ENCODE data around the gene MMP19. TPM values are rescaled to one million over a fixed set of nuclear protein-coding genes. Genes with fewer than 3 reads are reported as not detected.

MMP19 gene
- total and polyA plus RNA-seq, 9 donors: 3.6 to 42.7 (median 23.3) TPM

- H3K27me3 ChIP-seq: no peaks in the 10 kb centered on the region
- H3K4me3 ChIP-seq: peak overlapping the region; percentile 72
- peak overlapping the region; percentile 86 to 89 for H3K27ac ChIP-seq
- peak; percentile 83 to 92 (median 92) for DNase-seq
- 1% methylated on average over 23 of the region's 23 CpGs for WGBS, 3 donors
- no peaks in the 10 kb centered on the region for H3K36me3 ChIP-seq
- intact Hi-C loops (cut with DNase I): loop anchor here in 1 of 4 donors (5.0 kb wide), 1 partner anchor 96 kb away; the partner anchor contains the start of gene PYM1
- peak in 2 of 3 donors; percentile 25 to 31 for TF ChIP-seq CTCF (IDR thresholded peaks at IDR 0.05)
- peak; percentile 90 for TF ChIP-seq POLR2A (IDR thresholded peaks at IDR 0.05)
- no peak for TF ChIP-seq EP300 (IDR thresholded peaks at IDR 0.05)
- peaks cover 13% of the 10 kb centered on the region for H3K4me1 ChIP-seq (ENCODE audit: insufficient read depth)
- no peaks in the 10 kb centered on the region for H3K9me3 ChIP-seq
Measured at GRCh38 chr12:55830601-55831446, 11.9 kb downstream of the MMP19 start.

GRCh38 chr12:55829967-55830600 lies 12.7 kb downstream of the MMP19 start:
- peak; percentile 72 to 82 (median 80) for DNase-seq
- intact Hi-C loops (cut with DNase I): loop anchor here in 3 of 4 donors (5.0 kb wide), 1 partner anchor 97 kb away; the partner anchor contains the start of gene PYM1 (in 3 of the 3)
- Histone ChIP-seq H3K9me3 (no peaks in the 10 kb centered on the region), H3K27ac (peak overlapping the region; percentile 86 to 89), H3K4me1 (ENCODE audit: insufficient read depth) (peaks cover 13% of the 10 kb centered on the region), H3K27me3 (no peaks in the 10 kb centered on the region), H3K36me3 (no peaks in the 10 kb centered on the region), H3K4me3 (peak overlapping the region; percentile 72)
- peak; percentile 8 for TF ChIP-seq POLR2A (IDR thresholded peaks at IDR 0.05)
- no peak for TF ChIP-seq CTCF (IDR thresholded peaks at IDR 0.05)
- WGBS, 3 donors: 0 to 1% (median 1%) methylated on average over 28 to 37 of the region's 37 CpGs

- H3K36me3 ChIP-seq: no peaks in the 10 kb centered on the region
- intact Hi-C loops (cut with DNase I): loop anchor here in 2 of 4 donors (5.0 kb wide), 1 partner anchor 99 kb away; the partner anchor contains the start of gene PYM1 (in 2 of the 2)
- H3K4me1 ChIP-seq (ENCODE audit: insufficient read depth): peaks cover 13% of the 10 kb centered on the region
- WGBS, 3 donors: 84 to 85% (median 85%) methylated on average over 5 of the region's 5 CpGs
- no peaks in the 10 kb centered on the region for H3K9me3 ChIP-seq
- H3K27me3 ChIP-seq: no peaks in the 10 kb centered on the region
- DNase-seq: peak in 4 of 5 donors; percentile 50 to 58 (median 56)
- peak overlapping the region in 1 of 2 donors; percentile 77 for H3K27ac ChIP-seq
- TF ChIP-seq CTCF (IDR thresholded peaks at IDR 0.05) (no peak), POLR2A (IDR thresholded peaks at IDR 0.05) (no peak), EP300 (IDR thresholded peaks at IDR 0.05) (no peak)
- no peak overlapping the region for H3K4me3 ChIP-seq
Measured at GRCh38 chr12:55828357-55828756, 14.4 kb downstream of the MMP19 start.

GRCh38 chr12:55827806-55828205 lies 14.9 kb downstream of the MMP19 start:
- intact Hi-C loops (cut with DNase I): loop anchor here in 2 of 4 donors (5.0 kb wide), 1 partner anchor 99 kb away; the partner anchor contains the start of gene PYM1 (in 2 of the 2)
- H3K27ac ChIP-seq: no peak overlapping the region
- DNase-seq: peak in 1 of 5 donors; percentile 35

More at GRCh38 chr12:55827806-55828205, 14.9 kb downstream of the MMP19 start:
- Histone ChIP-seq H3K4me3 (no peak overlapping the region), H3K27me3 (no peaks in the 10 kb centered on the region), H3K4me1 (ENCODE audit: insufficient read depth) (peaks cover 11% of the 10 kb centered on the region), H3K36me3 (no peaks in the 10 kb centered on the region), H3K9me3 (no peaks in the 10 kb centered on the region)
- WGBS, 3 donors: 85 to 90% (median 87%) methylated on average over 15 of the region's 15 CpGs
- TF ChIP-seq CTCF (IDR thresholded peaks at IDR 0.05) (no peak), POLR2A (IDR thresholded peaks at IDR 0.05) (no peak), EP300 (IDR thresholded peaks at IDR 0.05) (no peak)
